HG02763 (cell line): ENCODE results near the gene SNCAIP.

ENCODE experiments used
- ATAC-seq: cut with Tn5 transposase; IDR thresholded peaks from one replicate; pipeline ENCODE4 v1.9.1; 2021; ENCODE audit warnings: mild to moderate bottlenecking, moderate library complexity; ENCODE audit not compliant: unreplicated experiment

The SNCAIP gene

GRCh38 chr5:122311961-122312590 lies at the start of gene SNCAIP:
SNCAIP (plus strand) TSS chr5:122312237; CDS start chr5:122391135, 78,898 bp downstream.
- ATAC-seq = peak; percentile 62

GRCh38 chr5:122263352-122264030 lies 48.5 kb upstream of the SNCAIP start:
- no peak for ATAC-seq

- no peak for ATAC-seq
Observed at GRCh38 chr5:122264610-122265009, 47.4 kb upstream of the SNCAIP start.

- no peak for ATAC-seq
Observed at GRCh38 chr5:122267185-122267584, 44.9 kb upstream of the SNCAIP start.

GRCh38 chr5:122273696-122274095 lies 38.3 kb upstream of the SNCAIP start:
- ATAC-seq = no peak

GRCh38 chr5:122283592-122283991 lies 28.4 kb upstream of the SNCAIP start:
- ATAC-seq = no peak

- no peak for ATAC-seq
Observed at GRCh38 chr5:122286541-122286940, 25.5 kb upstream of the SNCAIP start.

GRCh38 chr5:122287101-122287500 lies 24.9 kb upstream of the SNCAIP start:
- no peak for ATAC-seq

GRCh38 chr5:122291000-122291901 lies 20.8 kb upstream of the SNCAIP start:
- ATAC-seq = no peak

GRCh38 chr5:122292332-122292731 lies 19.7 kb upstream of the SNCAIP start:
- no peak for ATAC-seq

GRCh38 chr5:122295138-122295537 lies 16.9 kb upstream of the SNCAIP start:
- ATAC-seq = no peak

GRCh38 chr5:122296871-122297270 lies 15.2 kb upstream of the SNCAIP start:
- ATAC-seq = no peak

- ATAC-seq = peak; percentile 89
Observed at GRCh38 chr5:122297587-122298298, 14.3 kb upstream of the SNCAIP start.

- no peak for ATAC-seq
Observed at GRCh38 chr5:122300374-122300773, 11.7 kb upstream of the SNCAIP start.

- no peak for ATAC-seq
Observed at GRCh38 chr5:122301016-122301415, 11.0 kb upstream of the SNCAIP start.

- no peak for ATAC-seq
Observed at GRCh38 chr5:122304471-122305215, 7.4 kb upstream of the SNCAIP start.

GRCh38 chr5:122306461-122306860 lies 5.6 kb upstream of the SNCAIP start:
- no peak for ATAC-seq

GRCh38 chr5:122310889-122311288 lies 1.1 kb upstream of the SNCAIP start:
- no peak for ATAC-seq

GRCh38 chr5:122311497-122311960 lies 508 bp upstream of the SNCAIP start:
- no peak for ATAC-seq
